ENCODE measurements around the gene DPH2. TPM values are rescaled to one million over a fixed set of nuclear protein-coding genes. Genes with fewer than 3 reads are reported as not detected.

DPH2 gene
- total RNA-seq, 1 donor from 2014 or later = 17.1 TPM

- no peak for DNase-seq (ENCODE audit: low spot score)
- H3K9me3 Mint-ChIP-seq (ENCODE audit: unreplicated experiment) = no peaks in the 10 kb centered on the region
- peaks cover 5% of the 10 kb centered on the region for H3K36me3 Mint-ChIP-seq (ENCODE audit: low read depth, unreplicated experiment)
- peaks cover 12% of the 10 kb centered on the region for H3K4me1 Mint-ChIP-seq (ENCODE audit: unreplicated experiment)
- peak overlapping the region; percentile 94 for H3K4me3 Mint-ChIP-seq (ENCODE audit: unreplicated experiment)
- H3K27me3 Mint-ChIP-seq (ENCODE audit: unreplicated experiment) = peaks cover 7% of the 10 kb centered on the region
- peak overlapping the region; percentile 72 for H3K27ac Mint-ChIP-seq (ENCODE audit: unreplicated experiment)
- TF ChIP-seq CTCF (IDR thresholded peaks at IDR 0.05; ENCODE audit: unreplicated experiment) = no peak
Observed at GRCh38 chr1:43947061-43947873, 22.5 kb upstream of the DPH2 start.

GRCh38 chr1:43947874-43948437 lies 21.9 kb upstream of the DPH2 start:
- no peak for TF ChIP-seq CTCF (IDR thresholded peaks at IDR 0.05; ENCODE audit: unreplicated experiment)
- H3K27me3 Mint-ChIP-seq (ENCODE audit: unreplicated experiment) = peaks cover 7% of the 10 kb centered on the region
- no peak for DNase-seq (ENCODE audit: low spot score)
- H3K27ac Mint-ChIP-seq (ENCODE audit: unreplicated experiment) = no peak overlapping the region
- peak overlapping the region; percentile 86 for H3K4me3 Mint-ChIP-seq (ENCODE audit: unreplicated experiment)
- no peaks in the 10 kb centered on the region for H3K9me3 Mint-ChIP-seq (ENCODE audit: unreplicated experiment)
- H3K4me1 Mint-ChIP-seq (ENCODE audit: unreplicated experiment) = peaks cover 6% of the 10 kb centered on the region
- H3K36me3 Mint-ChIP-seq (ENCODE audit: low read depth, unreplicated experiment) = peaks cover 5% of the 10 kb centered on the region

- peaks cover 7% of the 10 kb centered on the region for H3K4me1 Mint-ChIP-seq (ENCODE audit: unreplicated experiment)
- H3K4me3 Mint-ChIP-seq (ENCODE audit: unreplicated experiment) = peak overlapping the region; percentile 39
- no peaks in the 10 kb centered on the region for H3K9me3 Mint-ChIP-seq (ENCODE audit: unreplicated experiment)
- no peak overlapping the region for H3K27ac Mint-ChIP-seq (ENCODE audit: unreplicated experiment)
- no peak for DNase-seq (ENCODE audit: low spot score)
- H3K36me3 Mint-ChIP-seq (ENCODE audit: low read depth, unreplicated experiment) = peaks cover 5% of the 10 kb centered on the region
- peaks cover 7% of the 10 kb centered on the region for H3K27me3 Mint-ChIP-seq (ENCODE audit: unreplicated experiment)
- TF ChIP-seq CTCF (IDR thresholded peaks at IDR 0.05; ENCODE audit: unreplicated experiment) = no peak
Observed at GRCh38 chr1:43949678-43950077, 20.1 kb upstream of the DPH2 start.

GRCh38 chr1:43951021-43951985 lies 18.5 kb upstream of the DPH2 start:
- Mint-ChIP-seq H3K36me3 (ENCODE audit: low read depth, unreplicated experiment) (peaks cover 5% of the 10 kb centered on the region), H3K27ac (ENCODE audit: unreplicated experiment) (no peak overlapping the region), H3K9me3 (ENCODE audit: unreplicated experiment) (no peaks in the 10 kb centered on the region), H3K4me1 (ENCODE audit: unreplicated experiment) (peaks cover 7% of the 10 kb centered on the region), H3K27me3 (ENCODE audit: unreplicated experiment) (peaks cover 5% of the 10 kb centered on the region), H3K4me3 (ENCODE audit: unreplicated experiment) (no peak overlapping the region)
- DNase-seq (ENCODE audit: low spot score) = no peak
- no peak for TF ChIP-seq CTCF (IDR thresholded peaks at IDR 0.05; ENCODE audit: unreplicated experiment)

Measured in endothelial cell (in vitro differentiated cells).